IMR-90 (cell line): ENCODE results near the gene SLX9. TPM values are rescaled to one million over a fixed set of nuclear protein-coding genes. Genes with fewer than 3 reads are reported as not detected.

Experiments used
- ATAC-seq: fragments of 200-7000 bp; cut with Tn5 transposase; 2 replicates; pipeline ENCODE4 v1.9.1; 2020; ENCODE audit warnings: low read depth, mild to moderate bottlenecking, moderate library complexity
- BruUV-seq: library from RNA; stranded (reverse); fragments of 400-500 nt; replicated peaks from 2 replicates; lab custom pipeline; 2021; lab: Mats Ljungman, UMichigan
- CTCF ChIA-PET: fragments of 300-600 bp; formaldehyde crosslinking; extraction: SDS; loops from one replicate; lab custom pipeline; 2021; ENCODE audit warnings: antibody characterized with exemption; lab: Yijun Ruan, JAX
- POLR2A ChIA-PET: fragments of 300-600 bp; sonication (Branson Sonifier 250); formaldehyde crosslinking; loops from one replicate; lab custom pipeline; 2022; ENCODE audit warnings: antibody characterized with exemption; ENCODE audit not compliant: unreplicated experiment; lab: Charles Lee
- DNase-seq: peaks from one replicate; pipeline ENCODE4 v3.0.0; 2013
- H2AFZ ChIP-seq: replicated peaks from 2 replicates; pipeline ENCODE3; 2013; ENCODE audit warnings: low read length, mild to moderate bottlenecking; ENCODE audit not compliant: poor library complexity
- H2AK5ac ChIP-seq: 2 replicates; pipeline ENCODE4 v1.6.1; 2013; ENCODE audit warnings: low read depth, low read length, inconsistent platforms
- H2AK9ac ChIP-seq: replicated peaks from 2 replicates; pipeline ENCODE3; 2013; ENCODE audit warnings: mild to moderate bottlenecking, low read depth, low read length, moderate library complexity; ENCODE audit not compliant: poor library complexity
- H2BK120ac ChIP-seq: 2 replicates; pipeline ENCODE4 v1.6.1; 2013; ENCODE audit warnings: low read depth, low read length, inconsistent platforms
- H2BK15ac ChIP-seq: 3 replicates; pipeline ENCODE4 v1.6.1; 2013; ENCODE audit warnings: low read depth, low read length, inconsistent platforms
- H2BK20ac ChIP-seq: 2 replicates; pipeline ENCODE4 v1.6.1; 2013; ENCODE audit warnings: low read depth, mild to moderate bottlenecking, inconsistent platforms, low read length, moderate library complexity
- H2BK5ac ChIP-seq: 2 replicates; pipeline ENCODE4 v1.6.1; 2013; ENCODE audit warnings: mild to moderate bottlenecking, low read depth, low read length, inconsistent platforms; ENCODE audit not compliant: poor library complexity, severe bottlenecking
- H3K14ac ChIP-seq: replicated peaks from 2 replicates; pipeline ENCODE4 v1.6.1; 2013; ENCODE audit warnings: low read depth, low read length, inconsistent platforms
- H3K18ac ChIP-seq: 2 replicates; pipeline ENCODE4 v1.6.1; 2013; ENCODE audit warnings: low read depth, low read length, control low read depth
- H3K23ac ChIP-seq: 2 replicates; pipeline ENCODE4 v1.6.1; 2013; ENCODE audit warnings: low read depth, low read length, inconsistent platforms
- H3K27ac ChIP-seq: 2 replicates; pipeline ENCODE4 v1.5.1; 2013; ENCODE audit warnings: mild to moderate bottlenecking, control low read depth, low read length; ENCODE audit not compliant: insufficient read depth
- H3K27me3 ChIP-seq: 2 replicates; pipeline ENCODE4 v1.6.1; 2013; ENCODE audit warnings: low read length; ENCODE audit not compliant: control insufficient read depth, insufficient read depth
- H3K36me3 ChIP-seq: 2 replicates; pipeline ENCODE4 v1.6.1; 2013; ENCODE audit warnings: low read length, mixed read lengths; ENCODE audit not compliant: control insufficient read depth, insufficient read depth
- H3K4ac ChIP-seq: 2 replicates; pipeline ENCODE4 v1.6.1; 2013; ENCODE audit warnings: low read depth, low read length, inconsistent platforms
- H3K4me1 ChIP-seq: 2 replicates; pipeline ENCODE4 v1.6.1; 2013; ENCODE audit warnings: low read length, mixed read lengths; ENCODE audit not compliant: control insufficient read depth, insufficient read depth
- H3K4me2 ChIP-seq: 2 replicates; pipeline ENCODE4 v1.6.1; 2013; ENCODE audit warnings: low read depth, mild to moderate bottlenecking, control low read depth, low read length, moderate library complexity
- H3K4me3 ChIP-seq: 2 replicates; pipeline ENCODE4 v1.5.1; 2013; ENCODE audit warnings: low read depth, mild to moderate bottlenecking, control low read depth, low read length, moderate library complexity; ENCODE audit not compliant: insufficient read depth
- H3K56ac ChIP-seq: 2 replicates; pipeline ENCODE4 v1.6.1; 2013; ENCODE audit warnings: low read length, inconsistent platforms; ENCODE audit not compliant: insufficient read depth; ENCODE audit errors: extremely low read depth
- H3K79me1 ChIP-seq, 2 experiments: 2 replicates each; pipeline ENCODE4 v1.6.1; 2013; ENCODE audit warnings: low read length in 2 of 2, inconsistent platforms in 1 of 2, low read depth in 1 of 2
- H3K9ac ChIP-seq: 2 replicates; pipeline ENCODE4 v1.6.1; 2013; ENCODE audit warnings: low read depth, low read length, control low read depth
- H3K9me1 ChIP-seq: 2 replicates; pipeline ENCODE4 v1.6.1; 2013; ENCODE audit warnings: low read length, inconsistent platforms; ENCODE audit not compliant: insufficient read depth
- H3K9me3 ChIP-seq: 2 replicates; pipeline ENCODE4 v1.6.1; 2013; ENCODE audit warnings: low read length; ENCODE audit not compliant: control insufficient read depth, insufficient read depth
- H4K20me1 ChIP-seq: 2 replicates; pipeline ENCODE4 v1.6.1; 2013; ENCODE audit warnings: low read length, inconsistent platforms; ENCODE audit not compliant: insufficient read depth
- H4K5ac ChIP-seq: 2 replicates; pipeline ENCODE4 v1.6.1; 2013; ENCODE audit warnings: mild to moderate bottlenecking, low read depth, low read length, control low read depth
- H4K8ac ChIP-seq, 2 experiments: 2 replicates each; pipeline ENCODE4 v1.6.1; 2013; ENCODE audit warnings: low read depth in 2 of 2, low read length in 2 of 2, control low read depth in 1 of 2, inconsistent platforms in 1 of 2
- H4K91ac ChIP-seq: 2 replicates; pipeline ENCODE4 v1.6.1; 2013; ENCODE audit warnings: low read depth, low read length, inconsistent platforms; ENCODE audit not compliant: insufficient read depth
- BHLHE40 ChIP-seq: fragments of 150-350 bp; IDR thresholded peaks from 2 replicates; pipeline ENCODE4 v1.6.1; 2016; ENCODE audit warnings: mild to moderate bottlenecking, low read depth, low read length
- FOS ChIP-seq: fragments of 150-350 bp; IDR thresholded peaks from 2 replicates; pipeline ENCODE4 v1.6.1; 2016; ENCODE audit warnings: low read depth, low read length
- MAFK ChIP-seq: IDR thresholded peaks from 2 replicates; pipeline ENCODE4 v1.6.1; 2012; ENCODE audit warnings: low read depth, low read length, improper control_type of control experiment
- MAZ ChIP-seq: IDR thresholded peaks from 2 replicates; pipeline ENCODE4 v1.6.1; 2012; ENCODE audit warnings: low read depth, mild to moderate bottlenecking, low read length, improper control_type of control experiment, moderate library complexity, borderline replicate concordance
- MXI1 ChIP-seq: IDR thresholded peaks from 2 replicates; pipeline ENCODE4 v1.6.1; 2012; ENCODE audit warnings: low read depth, mild to moderate bottlenecking, low read length, moderate library complexity, borderline replicate concordance
- NFE2L2 ChIP-seq: fragments of 150-350 bp; IDR thresholded peaks from 2 replicates; pipeline ENCODE4 v1.6.1; 2016; ENCODE audit warnings: low read depth, mild to moderate bottlenecking, low read length
- POLR2A ChIP-seq: IDR thresholded peaks from 2 replicates; pipeline ENCODE4 v1.6.1; 2012; ENCODE audit warnings: mild to moderate bottlenecking, low read depth, low read length
- RAD21 ChIP-seq: IDR thresholded peaks from 2 replicates; pipeline ENCODE4 v1.6.1; 2012; ENCODE audit warnings: low read length, improper control_type of control experiment
- SMC3 ChIP-seq: fragments of 150-350 bp; IDR thresholded peaks from 2 replicates; pipeline ENCODE4 v1.6.1; 2016; ENCODE audit warnings: low read depth, mild to moderate bottlenecking, antibody characterized with exemption, low read length, moderate library complexity
- WGBS, 2 experiments: methylation state at CpG; one replicate each; pipeline versions ENCODE4 v1.1.5 to v1.1.7; 2013; ENCODE audit warnings: missing lambda C conversion rate in 2 of 2; ENCODE audit not compliant: insufficient read length in 1 of 2; ENCODE audit errors: extremely low coverage in 2 of 2; 5-methylcytosine and 5-hydroxymethylcytosine counted together
- dilution Hi-C: fragments of 300-500 bp; cut with HindIII; formaldehyde crosslinking; loops from one replicate; pipeline ENCODE4 v1.14.3; 2018; ENCODE audit warnings: low sequenced_read_pairs; ENCODE audit not compliant: unreplicated experiment
- in situ Hi-C: fragments of 300-500 bp; cut with MboI; formaldehyde crosslinking; loops from 3 replicates; pipeline ENCODE4 v1.14.3; 2019; ENCODE audit warnings: low sequenced_read_pairs, inconsistent platforms, mixed read lengths
- intact Hi-C: fragments of 100-400 bp; cut with micrococcal nuclease; formaldehyde crosslinking; loops from 2 replicates; pipeline ENCODE4 v1.10.0; 2022
- polyA plus RNA-seq, 3 experiments: library from polyadenylated mRNA; depleted of rRNA; stranded (reverse); fragments of >200 nt; gene quantifications; 2 replicates each; pipeline ENCODE4 v1.2.3, GENCODE V29; 2012; ENCODE audit warnings: low replicate concordance in 1 of 3
- total RNA-seq: library from RNA; depleted of rRNA; stranded (reverse); fragments of >200 nt; gene quantifications from 2 replicates; pipeline ENCODE4 v1.2.3, GENCODE V29; 2012
- TF ChIP-seq, protein P1 (sequence below): fragments of 150-350 bp; IDR thresholded peaks from 2 replicates; pipeline ENCODE4 v1.6.1; 2017; ENCODE audit warnings: mild to moderate bottlenecking, antibody characterized with exemption, low read length, low read depth
- TF ChIP-seq, protein P2 (sequence below): conservative IDR thresholded peaks from 2 replicates; pipeline ENCODE4 v1.5.1; 2012; ENCODE audit warnings: mild to moderate bottlenecking, low read depth, low read length, improper control_type of control experiment

Gene SLX9
- total and polyA plus RNA-seq, 2 of the 4 experiments (the other 2 are of a cell fraction), result 10.4 to 21.7 TPM

DNA sequence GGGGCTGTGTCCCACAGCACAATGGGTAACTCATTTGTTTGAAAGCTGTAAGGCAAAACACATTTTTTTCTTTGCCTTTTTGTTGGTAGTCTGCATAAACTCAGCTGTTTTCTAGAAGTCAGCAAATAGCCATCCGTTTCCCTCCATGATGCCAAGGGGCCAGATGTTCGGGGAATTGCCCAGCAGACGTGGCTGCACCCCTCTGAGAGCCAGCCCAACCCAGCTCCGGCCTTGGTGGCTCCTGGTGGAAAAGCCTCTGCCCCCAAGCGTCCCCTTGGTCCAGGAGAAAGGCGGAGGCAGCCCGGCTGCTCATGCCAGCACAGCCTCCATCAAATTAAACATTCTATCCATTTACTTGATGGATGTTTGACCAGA is 76.2 kb downstream of the SLX9 start:
- dilution Hi-C loops, result no loop called here
- Histone ChIP-seq H3K27me3 (no peaks in the 10 kb centered on the region), H2AK9ac (peak overlapping the region; percentile 80), H2BK20ac (peak overlapping the region; percentile 30), H3K14ac (0 out of 2 replicates have a peak overlapping the region, but pooled peaks have one; percentile 37), H3K27ac (peak overlapping the region; percentile 9; the same call in 1 of the 2 replicates), H3K4me2 (no peak overlapping the region), H3K4me3 (no peak overlapping the region), H4K20me1 (no peaks in the 10 kb centered on the region; the same call in 1 of the 2 replicates), H2BK5ac (peak overlapping the region; percentile 46), H3K4ac (peak overlapping the region; percentile 68), H4K5ac (peak overlapping the region; percentile 23; the same call in 1 of the 2 replicates), H3K36me3 (no peaks in the 10 kb centered on the region), H4K8ac (peak overlapping the region; percentile 14 to 81), H3K4me1 (peaks cover 23% of the 10 kb centered on the region), H3K18ac (peak overlapping the region; percentile 30; the same call in 1 of the 2 replicates), H2AK5ac (peak overlapping the region; percentile 88), H3K9ac (no peak overlapping the region), H4K91ac (peak overlapping the region; percentile 81), H3K23ac (no peak overlapping the region), H2BK15ac (peak overlapping the region; percentile 98), H3K9me1 (peaks cover 20% of the 10 kb centered on the region), H3K79me1 (peaks cover 2 to 17% of the 10 kb centered on the region in 2 experiments; a peak in 2 of 4 replicates), H3K9me3 (no peaks in the 10 kb centered on the region), H3K56ac (no peak overlapping the region), H2AFZ (peak overlapping the region; percentile 62), H2BK120ac (peak overlapping the region; percentile 78)
- no peak for TF ChIP-seq MAFK
- TF ChIP-seq, protein P1, sequence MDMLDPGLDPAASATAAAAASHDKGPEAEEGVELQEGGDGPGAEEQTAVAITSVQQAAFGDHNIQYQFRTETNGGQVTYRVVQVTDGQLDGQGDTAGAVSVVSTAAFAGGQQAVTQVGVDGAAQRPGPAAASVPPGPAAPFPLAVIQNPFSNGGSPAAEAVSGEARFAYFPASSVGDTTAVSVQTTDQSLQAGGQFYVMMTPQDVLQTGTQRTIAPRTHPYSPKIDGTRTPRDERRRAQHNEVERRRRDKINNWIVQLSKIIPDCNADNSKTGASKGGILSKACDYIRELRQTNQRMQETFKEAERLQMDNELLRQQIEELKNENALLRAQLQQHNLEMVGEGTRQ, result no peak
- TF ChIP-seq, protein P2, sequence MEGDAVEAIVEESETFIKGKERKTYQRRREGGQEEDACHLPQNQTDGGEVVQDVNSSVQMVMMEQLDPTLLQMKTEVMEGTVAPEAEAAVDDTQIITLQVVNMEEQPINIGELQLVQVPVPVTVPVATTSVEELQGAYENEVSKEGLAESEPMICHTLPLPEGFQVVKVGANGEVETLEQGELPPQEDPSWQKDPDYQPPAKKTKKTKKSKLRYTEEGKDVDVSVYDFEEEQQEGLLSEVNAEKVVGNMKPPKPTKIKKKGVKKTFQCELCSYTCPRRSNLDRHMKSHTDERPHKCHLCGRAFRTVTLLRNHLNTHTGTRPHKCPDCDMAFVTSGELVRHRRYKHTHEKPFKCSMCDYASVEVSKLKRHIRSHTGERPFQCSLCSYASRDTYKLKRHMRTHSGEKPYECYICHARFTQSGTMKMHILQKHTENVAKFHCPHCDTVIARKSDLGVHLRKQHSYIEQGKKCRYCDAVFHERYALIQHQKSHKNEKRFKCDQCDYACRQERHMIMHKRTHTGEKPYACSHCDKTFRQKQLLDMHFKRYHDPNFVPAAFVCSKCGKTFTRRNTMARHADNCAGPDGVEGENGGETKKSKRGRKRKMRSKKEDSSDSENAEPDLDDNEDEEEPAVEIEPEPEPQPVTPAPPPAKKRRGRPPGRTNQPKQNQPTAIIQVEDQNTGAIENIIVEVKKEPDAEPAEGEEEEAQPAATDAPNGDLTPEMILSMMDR, result no peak
- no peak for TF ChIP-seq MAZ
- TF ChIP-seq FOS, result no peak
- TF ChIP-seq POLR2A, result no peak
- no peak for TF ChIP-seq BHLHE40
- no peak for TF ChIP-seq NFE2L2
- no peak for TF ChIP-seq MXI1
- TF ChIP-seq SMC3, result no peak
- no peak for TF ChIP-seq RAD21
- DNase-seq (no peak), ATAC-seq (no peak)
- POLR2A ChIA-PET, result no interaction called here
- CTCF ChIA-PET, result no interaction called here
- in situ Hi-C loops, result no loop called here
- 70% methylated on average over 3 of the region's 7 CpGs; no CpG with 5 or more reads in 1 of the 2 experiments for WGBS, 2 experiments
- BruUV-seq, result no TSS peak
- intact Hi-C loops, result no loop called here
